H9 (cell line): ENCODE data around the gene P2RY14. TPM values are rescaled to one million over a fixed set of nuclear protein-coding genes. Genes with fewer than 3 reads are reported as not detected.
"Not testable (repeated sequence)": the region's sequence is repeated elsewhere in the genome, so short reads cannot be mapped to it uniquely, and the experiment has no call there.

ENCODE experiments used
- DNase-seq: peaks from one replicate; pipeline ENCODE4 v3.0.0-alpha.2; 2017
- H2AFZ ChIP-seq: one replicate; pipeline ENCODE4 v1.6.1; 2013; ENCODE audit warnings: mild to moderate bottlenecking, low read length, control low read depth, moderate library complexity
- H2AK5ac ChIP-seq: 2 replicates; pipeline ENCODE4 v1.6.1; 2013; ENCODE audit warnings: low read length, control low read depth, mixed read lengths; ENCODE audit not compliant: insufficient read length
- H2BK120ac ChIP-seq: one replicate; pipeline ENCODE4 v1.6.1; 2013; ENCODE audit warnings: low read depth, mild to moderate bottlenecking, low read length, control low read depth, inconsistent platforms; ENCODE audit not compliant: poor library complexity, severe bottlenecking
- H2BK12ac ChIP-seq: 2 replicates; pipeline ENCODE4 v1.6.1; 2013; ENCODE audit warnings: low read length, control low read depth, mixed read lengths, low read depth; ENCODE audit not compliant: insufficient read length
- H2BK15ac ChIP-seq: 2 replicates; pipeline ENCODE4 v1.6.1; 2013; ENCODE audit warnings: low read depth, low read length, control low read depth
- H2BK20ac ChIP-seq: one replicate; pipeline ENCODE4 v1.6.1; 2013; ENCODE audit warnings: low read depth, mild to moderate bottlenecking, low read length, control low read depth, inconsistent platforms; ENCODE audit not compliant: poor library complexity, severe bottlenecking
- H2BK5ac ChIP-seq: 2 replicates; pipeline ENCODE4 v1.6.1; 2013; ENCODE audit warnings: low read length, control low read depth, mixed read lengths; ENCODE audit not compliant: insufficient read length
- H3K14ac ChIP-seq: 2 replicates; pipeline ENCODE4 v1.6.1; 2013; ENCODE audit warnings: low read length, control low read depth; ENCODE audit not compliant: insufficient read depth
- H3K18ac ChIP-seq: 2 replicates; pipeline ENCODE4 v1.6.1; 2013; ENCODE audit warnings: low read depth, mild to moderate bottlenecking, mixed read lengths, low read length, control low read depth; ENCODE audit not compliant: insufficient read length
- H3K23ac ChIP-seq: 2 replicates; pipeline ENCODE4 v1.6.1; 2013; ENCODE audit warnings: low read length, control low read depth, mixed read lengths, low read depth; ENCODE audit not compliant: insufficient read length
- H3K23me2 ChIP-seq: 2 replicates; pipeline ENCODE4 v1.6.1; 2013; ENCODE audit warnings: low read depth, mild to moderate bottlenecking, mixed read lengths, low read length, control low read depth; ENCODE audit not compliant: insufficient read length, poor library complexity, severe bottlenecking
- H3K27ac ChIP-seq: 2 replicates; pipeline ENCODE4 v1.5.1; 2013; ENCODE audit warnings: low read length, control low read depth, mixed read lengths, low read depth; ENCODE audit not compliant: insufficient read length
- H3K27me3 ChIP-seq: 2 replicates; pipeline ENCODE4 v1.6.1; 2013; ENCODE audit warnings: low read length, control low read depth, inconsistent platforms; ENCODE audit not compliant: insufficient read depth
- H3K4ac ChIP-seq: 2 replicates; pipeline ENCODE4 v1.6.1; 2013; ENCODE audit warnings: low read depth, mild to moderate bottlenecking, control low read depth, inconsistent platforms, low read length, moderate library complexity
- H3K4me1 ChIP-seq: 2 replicates; pipeline ENCODE4 v1.6.1; 2013; ENCODE audit warnings: low read length, control low read depth, inconsistent platforms; ENCODE audit not compliant: insufficient read depth
- H3K4me2 ChIP-seq: 2 replicates; pipeline ENCODE4 v1.6.1; 2013; ENCODE audit warnings: low read length, control low read depth, mixed read lengths; ENCODE audit not compliant: insufficient read length, insufficient read depth
- H3K56ac ChIP-seq: 2 replicates; pipeline ENCODE4 v1.6.1; 2013; ENCODE audit warnings: low read depth, mild to moderate bottlenecking, mixed read lengths, low read length, control low read depth; ENCODE audit not compliant: insufficient read length
- H3K79me1 ChIP-seq: 2 replicates; pipeline ENCODE4 v1.6.1; 2013; ENCODE audit warnings: low read depth, mild to moderate bottlenecking, moderate library complexity, low read length, control low read depth, inconsistent platforms; ENCODE audit not compliant: insufficient read depth, poor library complexity, severe bottlenecking
- H3K79me2 ChIP-seq: 2 replicates; pipeline ENCODE4 v1.6.1; 2013; ENCODE audit warnings: low read length, control low read depth, inconsistent platforms; ENCODE audit not compliant: insufficient read depth
- H3K9ac ChIP-seq: 2 replicates; pipeline ENCODE4 v1.6.1; 2013; ENCODE audit warnings: low read length, control low read depth, mixed read lengths; ENCODE audit not compliant: insufficient read length; ENCODE audit errors: extremely low read depth
- H3K9me3 ChIP-seq: one replicate; pipeline ENCODE4 v1.6.1; 2013; ENCODE audit warnings: low read depth, low read length, inconsistent platforms; ENCODE audit not compliant: control insufficient read depth
- H3T11ph ChIP-seq: one replicate; pipeline ENCODE4 v1.6.1; 2013; ENCODE audit warnings: mild to moderate bottlenecking, low read length, control low read depth, inconsistent platforms
- H4K20me1 ChIP-seq: one replicate; pipeline ENCODE4 v1.6.1; 2013; ENCODE audit not compliant: control insufficient read depth, insufficient read length, insufficient read depth
- H4K5ac ChIP-seq: 2 replicates; pipeline ENCODE4 v1.6.1; 2013; ENCODE audit warnings: low read depth, mild to moderate bottlenecking, mixed read lengths, low read length, control low read depth; ENCODE audit not compliant: insufficient read length
- H4K8ac ChIP-seq: replicated peaks from 2 replicates; pipeline ENCODE4 v1.6.1; 2013; ENCODE audit warnings: low read length, control low read depth, mixed read lengths, low read depth; ENCODE audit not compliant: insufficient read length
- H4K91ac ChIP-seq: 2 replicates; pipeline ENCODE4 v1.6.1; 2013; ENCODE audit warnings: low read depth, mild to moderate bottlenecking, moderate library complexity, mixed read lengths, low read length, control low read depth; ENCODE audit not compliant: insufficient read length
- H3K27ac Mint-ChIP-seq, 3 experiments: 2 replicates in 2 of 3; 3 replicates in 1 of 3; pipeline ENCODE4 v1.8.0; 2020 to 2021; ENCODE audit warnings: mixed read lengths in 3 of 3, mild to moderate bottlenecking in 1 of 3, moderate library complexity in 1 of 3
- H3K27me3 Mint-ChIP-seq: 2 replicates; pipeline ENCODE4 v1.8.0; 2021; ENCODE audit warnings: low read depth, mild to moderate bottlenecking, moderate library complexity, mixed read lengths
- H3K36me3 Mint-ChIP-seq, 3 experiments: 2 replicates in 2 of 3; 3 replicates in 1 of 3; pipeline ENCODE4 v1.8.0; 2020 to 2021; ENCODE audit warnings: low read depth in 3 of 3, mixed read lengths in 3 of 3; ENCODE audit not compliant: insufficient read depth in 1 of 3
- H3K4me1 Mint-ChIP-seq, 2 experiments: 2 replicates each; pipeline ENCODE4 v1.8.0; 2020; ENCODE audit warnings: mixed read lengths in 2 of 2
- H3K4me3 Mint-ChIP-seq, 2 experiments: 2 replicates in 1 of 2; 3 replicates in 1 of 2; pipeline ENCODE4 v1.8.0; 2020 to 2021; ENCODE audit warnings: mild to moderate bottlenecking in 2 of 2, mixed read lengths in 2 of 2, moderate library complexity in 1 of 2
- H3K9me3 Mint-ChIP-seq, 2 experiments: 2 replicates in 1 of 2; 3 replicates in 1 of 2; pipeline ENCODE4 v1.8.0; 2020; ENCODE audit warnings: mild to moderate bottlenecking in 2 of 2, mixed read lengths in 2 of 2, moderate library complexity in 1 of 2
- CTCF ChIP-seq: fragments of 200-600 bp; sonication (generic); conservative IDR thresholded peaks from 3 replicates; pipeline ENCODE4 v1.8.0; 2021; ENCODE audit warnings: antibody characterized with exemption, mild to moderate bottlenecking
- WGBS: extraction: QIAGEN DNeasy Blood & Tissue Kit; methylation state at CpG from one replicate; pipeline ENCODE4 v1.1.7; 2013; ENCODE audit warnings: missing lambda C conversion rate, low lambda C conversion rate, mixed read lengths; ENCODE audit not compliant: insufficient read length; ENCODE audit errors: extremely low coverage; 5-methylcytosine and 5-hydroxymethylcytosine counted together
- total RNA-seq: library from RNA; stranded (reverse); gene quantifications from 2 replicates; pipeline ENCODE4 v1.2.1, GENCODE V29; 2021

The P2RY14 gene
- total RNA-seq, 1 experiment from 2014 or later: not detected

- H3K27ac Mint-ChIP-seq: no peak overlapping the region
- H3K4me3 Mint-ChIP-seq: no peak overlapping the region
- Histone ChIP-seq H3K18ac (no peak overlapping the region), H3K4me2 (no peak overlapping the region), H4K91ac (no peak overlapping the region), H3K23ac (no peak overlapping the region), H3K4ac (no peak overlapping the region), H4K5ac (no peak overlapping the region), H2AK5ac (no peak overlapping the region), H3K79me2 (no peaks in the 10 kb centered on the region), H2BK120ac (no peak overlapping the region), H4K20me1 (no peaks in the 10 kb centered on the region), H2BK12ac (no peak overlapping the region), H3K9me3 (no peaks in the 10 kb centered on the region), H2BK15ac (no peak overlapping the region), H4K8ac (no peak overlapping the region), H2AFZ (no peak overlapping the region), H2BK5ac (no peak overlapping the region), H3K27ac (no peak overlapping the region), H3K14ac (no peak overlapping the region), H3K9ac (no peak overlapping the region), H3K79me1 (no peaks in the 10 kb centered on the region), H3K4me1 (no peaks in the 10 kb centered on the region), H3K23me2 (no peaks in the 10 kb centered on the region), H2BK20ac (no peak overlapping the region), H3T11ph (no peak overlapping the region), H3K27me3 (no peaks in the 10 kb centered on the region), H3K56ac (no peak overlapping the region)
- H3K36me3 Mint-ChIP-seq: no peaks in the 10 kb centered on the region
- H3K27me3 Mint-ChIP-seq: no peaks in the 10 kb centered on the region
- H3K4me1 Mint-ChIP-seq: no peaks in the 10 kb centered on the region
- no peaks in the 10 kb centered on the region for H3K9me3 Mint-ChIP-seq
- no peak for DNase-seq
- WGBS: no CpG with 5 or more reads among the region's 3 CpGs
- TF ChIP-seq CTCF: no peak
These were observed 29.5 kb downstream of the P2RY14 start for GRCh38 chr3:151248772-151249337.

- H3K4me1 ChIP-seq, H2AK5ac ChIP-seq, H2AFZ ChIP-seq, H2BK20ac ChIP-seq, H3K9ac ChIP-seq, H3K79me2 ChIP-seq, H2BK15ac ChIP-seq, H3K56ac ChIP-seq, H3K4me2 ChIP-seq, H3K27me3 ChIP-seq, H3K9me3 Mint-ChIP-seq, H4K8ac ChIP-seq, H4K20me1 ChIP-seq, H3K23me2 ChIP-seq, H3K79me1 ChIP-seq, H3K4me1 Mint-ChIP-seq, H2BK12ac ChIP-seq, H4K91ac ChIP-seq, H3K27ac Mint-ChIP-seq, H2BK5ac ChIP-seq, H3K4ac ChIP-seq, H3K36me3 Mint-ChIP-seq, DNase-seq, H3K18ac ChIP-seq, H3K14ac ChIP-seq, H3T11ph ChIP-seq, H3K23ac ChIP-seq, H3K27ac ChIP-seq, H4K5ac ChIP-seq, H3K9me3 ChIP-seq, H2BK120ac ChIP-seq, H3K27me3 Mint-ChIP-seq: not testable (repeated sequence)
- WGBS: no CpG with 5 or more reads among the region's 18 CpGs
- H3K4me3 Mint-ChIP-seq: peak overlapping the region in 1 of 2 experiments; percentile 44; a peak in 2 of 5 replicates
These were observed 36.3 kb downstream of the P2RY14 start for GRCh38 chr3:151242006-151242405.
